Smooth muscle cell (in vitro differentiated cells): ENCODE measurements around the gene ARHGAP21. TPM values are rescaled to one million over a fixed set of nuclear protein-coding genes. Genes with fewer than 3 reads are reported as not detected.

ENCODE experiments used
- DNase-seq: peaks from one replicate; lab custom pipeline; 2025; ENCODE audit not compliant: unreplicated experiment; lab: John Stamatoyannopoulos, UW
- H2AFZ ChIP-seq: fragments of 200-600 bp; sonication (generic); 2 replicates; pipeline ENCODE4 v1.6.0; 2016; ENCODE audit warnings: antibody characterized with exemption, low read depth, mild to moderate bottlenecking
- H3F3A ChIP-seq: fragments of 200-600 bp; sonication (generic); 2 replicates; pipeline ENCODE4 v1.6.0; 2017; ENCODE audit warnings: antibody characterized with exemption, low read depth
- H3K27ac ChIP-seq: fragments of 200-600 bp; sonication (generic); 2 replicates; pipeline ENCODE4 v1.5.1; 2016; ENCODE audit warnings: low read depth, mild to moderate bottlenecking
- H3K27me3 ChIP-seq: fragments of 200-600 bp; sonication (generic); 2 replicates; pipeline ENCODE4 v1.6.1; 2016; ENCODE audit warnings: low read depth, mild to moderate bottlenecking
- H3K36me3 ChIP-seq: fragments of 200-600 bp; sonication (generic); 2 replicates; pipeline ENCODE4 v1.5.1; 2016; ENCODE audit warnings: low read depth
- H3K4me1 ChIP-seq: fragments of 200-600 bp; sonication (generic); 2 replicates; pipeline ENCODE4 v1.5.1; 2016; ENCODE audit warnings: low read depth
- H3K4me2 ChIP-seq: fragments of 200-600 bp; sonication (generic); 2 replicates; pipeline ENCODE4 v1.6.0; 2016; ENCODE audit warnings: mild to moderate bottlenecking
- H3K4me3 ChIP-seq: fragments of 200-600 bp; sonication (generic); 2 replicates; pipeline ENCODE4 v1.5.1; 2016; ENCODE audit warnings: mild to moderate bottlenecking
- H3K79me2 ChIP-seq: fragments of 200-600 bp; sonication (generic); 2 replicates; pipeline ENCODE4 v1.6.0; 2016; ENCODE audit warnings: low read depth, mild to moderate bottlenecking
- H3K9ac ChIP-seq: fragments of 200-600 bp; sonication (generic); 2 replicates; pipeline ENCODE4 v1.6.0; 2016; ENCODE audit warnings: low read depth
- H3K9me3 ChIP-seq: fragments of 200-600 bp; sonication (generic); replicated peaks from 2 replicates; pipeline ENCODE4 v1.5.1; 2016; ENCODE audit warnings: low read depth
- H4K20me1 ChIP-seq: fragments of 200-600 bp; sonication (generic); 2 replicates; pipeline ENCODE4 v1.6.0; 2016; ENCODE audit warnings: low read depth
- WGBS: methylation state at CpG from one replicate; pipeline ENCODE4 v1.1.7; 2016; ENCODE audit warnings: low lambda C conversion rate; 5-methylcytosine and 5-hydroxymethylcytosine counted together
- polyA plus RNA-seq: library from polyadenylated mRNA; unstranded; fragments of >200 nt; fragmentation: Nextera tagmentation; extraction: Ambion mirVana; gene quantifications from 2 replicates; pipeline ENCODE4 v1.2.1, GENCODE V29; 2016
- total RNA-seq: library from RNA; depleted of rRNA; stranded (reverse); fragments of >200 nt; gene quantifications from 2 replicates; pipeline ENCODE4 v1.2.3, GENCODE V29; 2014
- TF ChIP-seq, protein P1 (sequence below): fragments of 200-600 bp; sonication (generic); IDR thresholded peaks from 2 replicates; pipeline ENCODE4 v1.5.1; 2017; ENCODE audit warnings: borderline replicate concordance, mild to moderate bottlenecking, antibody characterized with exemption; ENCODE audit not compliant: insufficient read depth, poor library complexity, severe bottlenecking

ARHGAP21 gene
- total and polyA plus RNA-seq, 2 experiments from 2014 or later = 8.9 to 59.1 TPM

DNA sequence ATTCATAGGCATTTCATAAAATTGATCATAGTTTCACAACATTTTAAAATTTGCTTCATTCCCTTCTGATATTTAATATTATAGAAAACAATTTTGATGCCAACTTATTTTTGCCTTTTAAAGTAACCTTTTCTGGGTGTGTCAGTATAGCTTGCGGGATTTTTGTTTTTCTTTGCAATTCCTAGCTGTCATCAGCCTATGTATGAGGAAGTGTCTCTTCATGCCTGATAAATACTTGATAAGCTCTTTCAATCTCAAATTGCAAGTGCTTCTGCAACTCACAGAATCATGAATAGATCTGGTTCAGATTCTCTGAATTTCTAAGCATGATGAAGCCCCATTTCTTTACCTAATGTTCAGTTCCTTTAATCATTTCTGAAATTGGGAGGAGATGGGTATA, 28.0 kb upstream of the ARHGAP21 start:
- Histone ChIP-seq H3K79me2 (no peaks in the 10 kb centered on the region), H3F3A (no peaks in the 10 kb centered on the region), H4K20me1 (no peaks in the 10 kb centered on the region), H3K36me3 (no peaks in the 10 kb centered on the region), H3K9ac (no peak overlapping the region), H3K27me3 (no peaks in the 10 kb centered on the region), H3K27ac (no peak overlapping the region), H3K4me2 (no peak overlapping the region), H3K4me3 (no peak overlapping the region), H3K9me3 (no peaks in the 10 kb centered on the region), H2AFZ (no peak overlapping the region), H3K4me1 (no peaks in the 10 kb centered on the region)
- TF ChIP-seq, protein P1, sequence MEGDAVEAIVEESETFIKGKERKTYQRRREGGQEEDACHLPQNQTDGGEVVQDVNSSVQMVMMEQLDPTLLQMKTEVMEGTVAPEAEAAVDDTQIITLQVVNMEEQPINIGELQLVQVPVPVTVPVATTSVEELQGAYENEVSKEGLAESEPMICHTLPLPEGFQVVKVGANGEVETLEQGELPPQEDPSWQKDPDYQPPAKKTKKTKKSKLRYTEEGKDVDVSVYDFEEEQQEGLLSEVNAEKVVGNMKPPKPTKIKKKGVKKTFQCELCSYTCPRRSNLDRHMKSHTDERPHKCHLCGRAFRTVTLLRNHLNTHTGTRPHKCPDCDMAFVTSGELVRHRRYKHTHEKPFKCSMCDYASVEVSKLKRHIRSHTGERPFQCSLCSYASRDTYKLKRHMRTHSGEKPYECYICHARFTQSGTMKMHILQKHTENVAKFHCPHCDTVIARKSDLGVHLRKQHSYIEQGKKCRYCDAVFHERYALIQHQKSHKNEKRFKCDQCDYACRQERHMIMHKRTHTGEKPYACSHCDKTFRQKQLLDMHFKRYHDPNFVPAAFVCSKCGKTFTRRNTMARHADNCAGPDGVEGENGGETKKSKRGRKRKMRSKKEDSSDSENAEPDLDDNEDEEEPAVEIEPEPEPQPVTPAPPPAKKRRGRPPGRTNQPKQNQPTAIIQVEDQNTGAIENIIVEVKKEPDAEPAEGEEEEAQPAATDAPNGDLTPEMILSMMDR = no peak
- 95% methylated on average over 1 of the region's 1 CpG for WGBS
- DNase-seq = no peak

DNA sequence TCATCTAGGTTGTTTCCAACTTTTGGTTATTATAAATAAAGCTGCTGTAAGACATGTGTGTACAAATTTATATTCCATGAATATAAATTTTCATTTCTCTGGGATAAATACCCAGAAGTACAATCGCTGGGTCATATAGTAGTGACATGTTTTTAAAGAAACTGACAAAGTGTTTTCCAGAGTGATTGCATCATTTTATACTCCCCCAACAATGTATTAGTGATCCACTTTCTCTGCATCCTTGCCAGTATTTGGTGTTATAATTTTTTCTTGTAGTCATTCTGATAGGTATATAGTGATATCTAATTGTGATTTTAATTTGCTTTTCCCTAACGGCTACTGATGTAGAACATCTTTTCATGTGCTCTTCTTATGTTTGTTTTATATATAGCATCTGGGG, 27.0 kb upstream of the ARHGAP21 start:
- no peaks in the 10 kb centered on the region for H3K79me2 ChIP-seq
- 95% methylated on average over 2 of the region's 2 CpGs for WGBS
- TF ChIP-seq, protein P1 = no peak

DNA sequence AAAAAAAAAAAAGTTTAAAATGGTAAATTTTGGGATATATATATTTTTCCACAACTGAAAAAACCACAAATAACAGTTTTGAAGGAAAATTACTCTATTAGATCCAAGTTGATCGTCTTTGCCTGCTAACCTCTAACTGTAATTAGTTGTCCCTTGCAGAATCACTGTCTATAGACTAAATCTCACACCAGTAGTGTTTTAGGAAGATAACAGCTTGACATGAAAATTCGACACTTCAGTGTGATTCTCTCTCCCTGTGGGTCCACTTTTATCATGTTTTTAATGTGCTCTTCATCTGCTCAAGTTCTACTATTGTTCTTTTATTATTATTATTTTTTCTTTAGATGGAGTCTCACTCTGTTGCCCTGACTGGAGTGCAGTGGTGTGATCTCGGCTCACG, 24.5 kb upstream of the ARHGAP21 start:
- Histone ChIP-seq H3K36me3 (no peaks in the 10 kb centered on the region), H3K79me2 (no peaks in the 10 kb centered on the region), H3K9ac (no peak overlapping the region), H3K4me2 (no peak overlapping the region), H3K4me1 (no peaks in the 10 kb centered on the region), H3F3A (no peaks in the 10 kb centered on the region), H3K9me3 (no peaks in the 10 kb centered on the region), H4K20me1 (no peaks in the 10 kb centered on the region), H3K27ac (no peak overlapping the region), H2AFZ (no peak overlapping the region), H3K27me3 (no peaks in the 10 kb centered on the region), H3K4me3 (no peak overlapping the region)
- 95% methylated on average over 4 of the region's 4 CpGs for WGBS
- TF ChIP-seq, protein P1 = no peak
- DNase-seq = no peak

More for the DNA sequence above, 27.0 kb upstream of the ARHGAP21 start:
- no peak overlapping the region for H3K4me3 ChIP-seq
- H3F3A ChIP-seq = no peaks in the 10 kb centered on the region
- H3K36me3 ChIP-seq = no peaks in the 10 kb centered on the region
- no peak overlapping the region for H3K27ac ChIP-seq
- DNase-seq = no peak
- H3K9ac ChIP-seq = no peak overlapping the region
- no peaks in the 10 kb centered on the region for H4K20me1 ChIP-seq
- H3K4me2 ChIP-seq = no peak overlapping the region
- no peaks in the 10 kb centered on the region for H3K27me3 ChIP-seq
- H3K4me1 ChIP-seq = no peaks in the 10 kb centered on the region
- no peaks in the 10 kb centered on the region for H3K9me3 ChIP-seq
- no peak overlapping the region for H2AFZ ChIP-seq

DNA sequence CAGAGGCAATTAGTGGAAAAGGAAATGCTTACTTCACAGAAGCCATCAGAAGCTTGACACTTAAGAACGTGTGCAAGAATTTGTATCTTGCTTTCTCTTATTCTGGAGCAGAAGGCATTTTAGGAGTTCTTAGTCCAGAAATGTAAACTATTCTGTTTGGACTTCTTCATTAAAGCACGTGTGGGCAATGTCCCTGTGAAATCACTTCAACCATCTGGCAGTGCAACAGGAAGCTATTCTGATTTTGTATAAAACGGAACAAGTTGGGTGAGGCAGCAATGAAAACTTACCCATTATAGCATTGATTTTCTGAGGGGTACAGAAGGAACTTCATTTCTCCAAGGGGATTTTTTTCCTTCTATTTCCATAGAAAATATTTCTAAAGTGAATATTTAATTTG, 21.3 kb upstream of the ARHGAP21 start:
- H2AFZ ChIP-seq = no peak overlapping the region
- H3F3A ChIP-seq = no peaks in the 10 kb centered on the region
- H3K9me3 ChIP-seq = no peaks in the 10 kb centered on the region
- TF ChIP-seq, protein P1 = no peak
- no peak overlapping the region for H3K4me2 ChIP-seq
- no peaks in the 10 kb centered on the region for H3K4me1 ChIP-seq
- no peaks in the 10 kb centered on the region for H3K36me3 ChIP-seq
- H3K4me3 ChIP-seq = no peak overlapping the region
- no peaks in the 10 kb centered on the region for H4K20me1 ChIP-seq
- WGBS = 72% methylated on average over 3 of the region's 3 CpGs
- DNase-seq = no peak
- H3K27me3 ChIP-seq = no peaks in the 10 kb centered on the region
- H3K27ac ChIP-seq = no peak overlapping the region
- no peak overlapping the region for H3K9ac ChIP-seq
- no peaks in the 10 kb centered on the region for H3K79me2 ChIP-seq
